Cerebellar cortex (tissue), 1 donor: ENCODE measurements around the gene ANKRD11.
"Not testable (repeated sequence)": the region's sequence is repeated elsewhere in the genome, so short reads cannot be mapped to it uniquely, and the experiment has no call there.

Experiments used
- DNase-seq: peaks from one replicate; pipeline ENCODE4 v3.0.0-alpha.2; 2015; ENCODE audit warnings: low spot score

The ANKRD11 gene

DNA sequence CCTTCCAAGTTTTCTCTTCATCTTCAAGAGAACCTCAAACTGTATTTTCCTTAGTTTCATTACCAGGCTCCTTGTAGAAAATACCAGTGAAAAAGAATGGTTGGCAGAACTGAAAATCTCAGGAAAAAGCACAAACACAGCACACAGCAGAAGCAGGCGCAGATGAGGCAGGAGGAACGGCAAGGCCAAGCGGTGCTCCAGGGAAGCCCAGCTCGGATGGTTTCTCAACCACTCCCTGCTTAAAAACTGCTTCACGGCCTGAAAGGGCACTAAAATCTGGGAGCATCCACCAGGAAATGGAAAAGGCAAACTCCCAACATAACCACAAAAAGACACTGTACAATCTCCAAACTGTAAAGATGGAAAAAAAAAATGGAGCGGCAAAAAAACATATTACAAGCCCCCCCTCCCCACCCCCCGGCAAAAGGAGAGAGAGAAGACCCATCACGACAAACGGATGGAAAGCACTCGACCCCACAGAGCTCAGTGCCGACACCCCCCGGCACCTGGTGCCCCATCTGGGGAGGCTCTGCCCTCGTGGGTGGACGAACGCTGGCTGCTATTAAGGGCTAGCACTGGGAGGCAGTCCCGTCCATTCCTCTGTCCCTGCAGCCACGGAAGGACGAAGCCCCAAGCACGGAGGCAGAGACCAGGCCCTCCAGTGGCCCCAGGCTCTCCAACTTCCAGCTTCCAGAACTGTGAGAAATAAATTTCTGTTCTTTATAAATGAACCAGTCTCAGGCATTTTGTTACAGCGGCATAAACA is 145.3 kb downstream of the ANKRD11 start:
- no peak for DNase-seq

- DNase-seq: no peak
These were observed 145.9 kb downstream of the ANKRD11 start for GRCh38 chr16:89344458-89344834.

GRCh38 chr16:89343501-89344457 is 146.6 kb downstream of the ANKRD11 start:
- DNase-seq: peak; percentile 59

GRCh38 chr16:89341697-89342694 is 148.4 kb downstream of the ANKRD11 start:
- DNase-seq: no peak

DNA sequence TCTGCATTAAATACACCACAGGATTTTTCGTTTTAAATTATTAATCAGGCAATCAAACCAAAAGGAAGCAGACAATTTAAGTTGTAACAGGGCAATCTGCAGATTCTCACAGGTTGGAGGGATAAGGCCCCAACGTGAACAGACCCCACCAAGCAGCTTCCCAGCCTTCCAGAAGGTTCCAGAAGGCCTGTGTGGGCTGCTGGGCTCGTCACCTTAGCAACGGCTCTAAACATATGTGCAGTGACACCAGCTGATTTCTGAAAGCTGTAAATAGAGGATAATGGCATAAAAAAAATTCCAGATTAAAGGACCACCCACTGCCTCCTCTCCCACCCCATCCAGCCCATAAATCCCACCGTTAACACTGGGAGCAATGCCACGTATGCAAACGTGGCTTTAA is 149.1 kb downstream of the ANKRD11 start:
- DNase-seq: no peak

- no peak for DNase-seq
These were observed 151.5 kb downstream of the ANKRD11 start for GRCh38 chr16:89338863-89339262.

DNA sequence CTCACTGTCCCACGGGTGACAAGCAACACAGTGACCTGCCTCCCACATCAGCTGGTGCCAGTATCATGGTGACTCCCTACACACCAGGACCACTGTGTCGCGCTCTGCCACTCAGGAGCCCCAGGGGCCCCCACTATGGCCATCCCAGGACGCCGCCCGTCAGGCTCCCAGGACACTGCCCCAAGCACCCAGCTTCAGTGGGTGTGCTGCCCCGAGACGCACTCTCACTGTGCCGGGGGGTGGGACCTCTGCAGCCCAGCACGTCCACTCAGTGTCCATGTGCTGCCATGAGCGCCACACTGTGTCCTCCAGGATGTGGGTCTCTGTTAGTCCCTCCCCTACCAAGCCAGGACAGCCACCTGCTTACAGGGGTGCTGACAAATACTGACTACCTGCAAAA is 152.4 kb downstream of the ANKRD11 start:
- DNase-seq: no peak

GRCh38 chr16:89335803-89336485 is 154.4 kb downstream of the ANKRD11 start:
- no peak for DNase-seq

- no peak for DNase-seq
These were observed 155.2 kb downstream of the ANKRD11 start for GRCh38 chr16:89334988-89335802.

DNA sequence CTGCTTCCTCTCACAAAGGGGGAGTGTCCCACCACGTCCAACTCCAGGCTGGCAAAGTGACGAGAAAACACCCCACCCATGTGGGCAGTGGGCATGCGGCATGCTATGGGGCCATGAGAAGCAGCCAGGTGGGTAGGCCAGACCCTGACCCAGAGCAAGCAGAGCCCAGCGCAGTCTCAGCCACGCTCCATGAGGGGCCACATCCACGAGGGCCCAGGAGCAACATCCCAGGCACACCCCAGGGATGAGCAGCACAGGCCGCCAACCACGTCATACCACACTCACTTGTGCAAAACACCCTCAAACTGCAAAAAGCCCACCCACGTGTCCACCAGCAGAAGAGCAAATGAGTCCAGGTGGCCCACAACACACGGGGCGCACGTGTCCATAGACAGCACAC is 155.9 kb downstream of the ANKRD11 start:
- DNase-seq: no peak

DNA sequence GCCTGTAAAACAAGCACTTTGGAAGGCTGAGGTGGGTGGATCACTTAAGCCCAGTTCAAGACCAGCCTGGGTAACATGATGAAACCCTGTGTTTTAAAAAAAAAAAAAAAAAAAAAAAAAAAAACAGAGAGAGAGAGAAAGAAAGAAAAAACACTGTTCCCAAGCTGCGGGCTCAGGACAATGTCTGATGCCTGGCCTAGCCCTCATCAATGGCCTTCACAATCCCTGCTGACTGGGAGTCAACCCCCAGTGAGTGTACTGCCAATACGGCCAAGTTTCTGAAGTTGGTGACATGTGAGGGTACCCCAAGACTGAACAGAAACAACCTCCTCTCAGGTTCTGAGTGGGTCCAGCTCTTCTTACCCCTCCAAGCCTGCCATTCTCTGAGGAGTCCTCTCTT is 156.3 kb downstream of the ANKRD11 start:
- no peak for DNase-seq

- peak; percentile 89 for DNase-seq
These were observed 156.9 kb downstream of the ANKRD11 start for GRCh38 chr16:89333401-89334001.

- DNase-seq: no peak
These were observed 157.5 kb downstream of the ANKRD11 start for GRCh38 chr16:89332902-89333245.

DNA sequence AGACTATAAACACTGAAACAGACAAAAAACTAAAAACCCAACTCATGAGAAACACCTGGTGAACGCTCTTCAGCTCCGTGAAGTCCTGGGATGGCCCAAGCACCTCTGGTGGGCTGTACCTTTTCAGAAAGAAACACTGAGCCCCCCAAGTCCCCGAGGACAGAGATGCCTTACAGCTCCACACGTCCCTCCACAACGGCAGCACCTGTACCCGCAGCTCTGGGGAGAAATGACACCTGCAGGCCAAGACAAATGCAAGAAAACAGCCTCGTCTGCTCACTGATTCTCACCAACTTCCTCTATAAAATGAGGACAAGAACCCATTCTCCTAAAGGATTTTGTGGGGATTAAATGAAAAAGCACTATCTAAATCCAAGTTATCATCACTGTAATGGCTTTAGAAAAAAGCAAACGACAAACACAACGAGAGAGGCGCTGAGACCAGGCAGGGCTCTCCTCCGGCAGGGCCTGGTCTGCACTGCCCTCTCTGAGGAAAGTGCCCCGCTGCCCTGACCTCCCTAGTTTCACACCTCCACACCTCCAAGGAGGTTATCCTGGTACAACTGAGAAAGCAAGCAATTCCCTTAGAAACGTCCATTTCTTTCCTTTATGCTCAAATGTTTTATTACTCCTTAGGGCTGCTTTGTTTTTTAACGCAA is 158.0 kb downstream of the ANKRD11 start:
- no peak for DNase-seq

DNA sequence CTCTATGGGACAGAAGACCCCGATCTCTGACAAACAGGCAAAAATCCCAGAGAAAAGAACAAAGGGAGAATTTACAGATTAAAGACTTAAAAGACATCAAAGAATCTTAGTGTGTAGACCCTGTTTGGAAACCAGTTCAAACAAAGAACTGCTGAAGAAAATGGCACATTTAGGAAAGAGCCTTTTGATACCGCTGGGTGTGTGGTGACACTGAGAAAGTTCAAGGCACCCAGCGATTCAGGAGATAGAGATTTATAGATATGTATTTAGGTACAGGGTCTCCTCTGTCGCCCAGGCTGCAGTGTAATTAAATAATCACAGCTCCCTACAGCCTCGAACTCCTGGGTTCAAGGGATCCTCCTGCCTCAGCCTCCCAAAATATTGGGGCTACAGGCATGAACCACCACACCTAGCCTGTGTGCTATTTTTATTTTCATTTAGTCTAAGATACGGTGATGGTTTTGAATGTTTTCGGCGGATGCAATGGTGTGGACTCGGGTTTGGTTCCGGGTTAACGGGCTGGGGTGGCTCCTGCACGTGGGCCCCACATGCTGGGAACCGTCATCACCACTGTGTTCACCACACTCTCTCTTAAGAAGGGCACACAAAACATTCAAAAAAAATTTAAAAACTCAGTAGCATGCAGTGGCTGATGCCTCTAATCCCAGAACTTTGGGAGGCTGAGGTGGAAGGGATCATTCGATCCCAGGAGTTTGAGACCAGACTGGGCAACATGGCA is 158.8 kb downstream of the ANKRD11 start:
- DNase-seq: no peak

- DNase-seq: no peak
These were observed 160.0 kb downstream of the ANKRD11 start for GRCh38 chr16:89330177-89330856.

DNA sequence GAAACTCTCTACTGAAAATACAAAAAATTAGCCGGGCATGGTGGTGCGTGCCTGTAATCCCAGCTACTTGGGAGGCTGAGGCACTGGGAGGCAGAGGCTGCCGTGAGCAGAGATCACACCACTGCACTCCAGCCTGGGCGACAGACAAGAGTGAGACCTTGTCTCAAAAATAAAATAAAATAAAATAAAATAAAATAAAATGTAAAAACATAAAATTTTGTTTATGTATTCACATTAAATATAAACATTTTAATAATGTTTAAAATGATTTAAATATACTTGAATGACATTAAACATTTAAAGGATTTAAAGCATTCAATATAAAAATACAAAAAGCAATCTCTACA is 160.6 kb downstream of the ANKRD11 start:
- not testable (repeated sequence) for DNase-seq
